Neural progenitor cell (in vitro differentiated cells): ENCODE measurements around the gene ABI3BP.

Experiments used
- CTCF ChIP-seq: fragments of 200-600 bp; sonication (generic); IDR thresholded peaks from 2 replicates; pipeline ENCODE4 v1.5.1; 2017; ENCODE audit warnings: antibody characterized with exemption, mild to moderate bottlenecking
- EZH2phosphoT487 ChIP-seq: fragments of 200-600 bp; sonication (generic); IDR thresholded peaks from 2 replicates; pipeline ENCODE4 v1.6.1; 2017; ENCODE audit warnings: antibody characterized with exemption

GRCh38 chr3:100825574-100825973, 167.6 kb downstream of the ABI3BP start:
- no peak for TF ChIP-seq CTCF
- TF ChIP-seq EZH2phosphoT487, result no peak
